NCI-H2227 (cell line): ENCODE measurements around the gene ATP10D.

Source experiments
- DNase-seq: peaks from one replicate; lab custom pipeline; 2025; ENCODE audit not compliant: unreplicated experiment; lab: John Stamatoyannopoulos, UW

ATP10D gene

DNA sequence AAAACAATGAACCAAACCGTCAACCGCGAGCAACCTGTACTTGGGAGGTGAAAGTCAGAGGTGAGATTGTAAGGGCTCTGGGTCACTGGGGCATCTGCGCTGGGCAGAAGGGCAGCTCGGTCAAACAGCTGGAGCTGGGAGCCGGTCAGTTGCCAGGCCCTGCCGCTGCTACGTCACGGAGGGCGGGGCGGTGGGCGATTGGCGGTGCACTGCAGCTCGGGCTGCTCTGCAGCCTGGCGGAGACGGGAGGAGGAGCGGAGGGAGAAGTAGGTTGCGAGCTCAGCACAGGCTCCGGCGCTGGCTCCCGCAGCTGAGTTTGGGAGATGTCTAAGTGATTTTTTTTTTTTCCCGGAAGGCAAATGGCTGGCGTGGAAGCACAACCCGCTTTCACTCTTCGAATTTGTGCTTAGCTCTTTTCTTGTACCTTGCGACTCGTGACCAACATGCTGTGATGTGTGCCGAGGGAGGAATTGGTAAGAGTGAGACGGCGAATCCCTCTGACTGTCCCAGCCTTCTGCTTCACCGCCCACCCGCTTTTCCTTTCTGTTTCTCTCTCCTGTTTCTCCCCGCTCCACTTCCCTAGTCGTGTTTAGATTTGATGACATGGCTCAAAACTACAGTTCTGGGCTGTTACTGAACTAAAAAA lies at the start of gene ATP10D:
Gene ATP10D (plus strand): TSS at position 229 of the 646 bp plus-strand sequence. CDS start 27,266 bp downstream, outside the sequence.
- peak; percentile 83 for DNase-seq

DNA sequence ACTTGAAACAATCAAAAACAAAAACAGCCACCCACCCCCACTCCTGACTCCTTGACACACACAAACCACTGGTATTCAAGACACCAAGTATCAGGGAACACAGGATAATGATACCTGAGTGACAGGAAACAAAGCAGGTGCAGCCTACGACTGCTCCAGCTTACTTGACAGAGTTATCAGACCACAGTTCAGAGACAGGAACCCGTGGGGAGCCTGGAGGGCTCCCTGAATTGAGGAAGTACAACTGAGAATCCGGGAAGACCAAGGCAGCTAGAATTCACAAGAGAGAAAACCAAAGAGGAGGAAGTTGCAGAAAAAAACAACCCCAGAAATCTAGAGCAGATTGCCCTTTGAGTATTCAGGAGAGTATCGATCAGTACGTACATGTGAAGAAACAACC lies 42.1 kb upstream of the ATP10D start:
- DNase-seq: no peak

DNA sequence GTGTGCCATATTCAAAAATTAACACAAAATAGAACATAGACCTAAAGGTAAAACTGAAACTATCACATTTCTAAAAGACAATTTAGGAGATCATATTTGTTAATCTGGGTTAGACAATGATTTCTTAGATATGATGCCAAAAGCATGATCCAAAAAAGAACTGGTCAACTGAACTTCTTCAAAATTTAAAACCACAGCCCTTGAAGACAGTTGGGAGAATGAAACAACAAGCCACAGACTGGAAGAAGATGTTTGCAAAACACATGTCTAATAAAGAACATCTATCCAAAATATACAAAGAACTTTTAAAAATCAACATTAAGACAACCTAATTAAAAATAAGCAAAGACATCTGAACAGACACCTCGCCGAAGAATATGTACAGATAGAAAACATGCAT lies 41.0 kb upstream of the ATP10D start:
- no peak for DNase-seq

- no peak for DNase-seq
These were observed 33.4 kb upstream of the ATP10D start for GRCh38 chr4:47451657-47452056.

- DNase-seq: no peak
These were observed 22.3 kb upstream of the ATP10D start for GRCh38 chr4:47462799-47463234.

DNA sequence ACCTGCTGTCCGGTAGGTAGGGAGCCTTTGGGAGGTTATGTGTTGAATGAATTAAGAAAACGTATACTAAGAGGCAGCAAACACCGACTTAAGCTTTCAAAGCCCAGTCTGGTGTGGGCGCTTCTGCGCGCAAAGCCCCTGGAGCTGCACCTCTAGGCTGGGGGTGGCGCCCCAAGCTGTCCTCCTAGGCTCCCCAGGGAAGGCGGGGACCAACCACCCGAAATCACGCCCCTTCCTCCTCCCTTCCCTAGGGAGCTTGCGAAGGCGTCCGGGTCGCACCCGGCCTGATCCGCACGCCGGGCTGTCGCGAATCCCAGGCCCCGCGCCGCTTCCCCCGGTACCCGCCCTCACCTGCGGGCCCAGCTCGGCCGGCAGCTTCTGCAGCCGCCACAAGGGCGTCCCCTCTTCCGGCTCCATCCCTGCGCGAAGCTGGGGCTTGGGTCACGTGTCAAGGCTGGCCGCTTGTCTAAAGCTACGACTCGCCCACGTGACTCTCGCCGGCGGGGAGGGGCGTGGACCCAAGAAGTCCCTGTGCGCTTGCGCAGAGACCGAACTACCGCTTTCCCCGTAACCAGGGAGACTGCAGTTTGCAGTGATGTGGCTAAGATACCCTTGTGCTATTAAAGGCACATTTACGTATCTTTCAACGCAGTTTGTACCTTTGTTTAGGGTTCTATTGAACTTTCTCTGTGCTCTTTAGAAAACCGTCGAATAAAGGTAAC lies 21.7 kb upstream of the ATP10D start, which contains the start of gene COMMD8:
Gene COMMD8 (minus strand): TSS at position 468 of the 722 bp plus-strand sequence. CDS start 51 bp downstream, at position 417.
- peak; percentile 96 for DNase-seq

DNA sequence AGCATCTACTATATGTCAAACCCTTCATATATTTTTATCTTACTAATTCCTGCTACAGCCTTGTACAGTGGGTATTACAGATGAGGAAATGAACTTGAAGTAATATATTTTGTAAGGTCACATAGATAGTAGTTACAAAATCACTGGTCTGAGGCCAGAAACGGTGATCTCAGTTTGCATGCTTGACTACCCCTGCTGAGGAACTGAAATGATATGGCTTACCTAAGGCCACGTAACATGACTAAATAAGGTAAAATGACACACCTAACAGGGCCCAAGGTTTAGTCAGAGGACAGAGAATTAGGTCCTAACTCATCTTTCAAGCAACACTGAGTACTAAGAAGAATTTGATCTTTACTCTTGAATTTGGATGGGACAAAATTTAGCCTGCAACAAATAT lies 20.1 kb upstream of the ATP10D start:
- no peak for DNase-seq

DNA sequence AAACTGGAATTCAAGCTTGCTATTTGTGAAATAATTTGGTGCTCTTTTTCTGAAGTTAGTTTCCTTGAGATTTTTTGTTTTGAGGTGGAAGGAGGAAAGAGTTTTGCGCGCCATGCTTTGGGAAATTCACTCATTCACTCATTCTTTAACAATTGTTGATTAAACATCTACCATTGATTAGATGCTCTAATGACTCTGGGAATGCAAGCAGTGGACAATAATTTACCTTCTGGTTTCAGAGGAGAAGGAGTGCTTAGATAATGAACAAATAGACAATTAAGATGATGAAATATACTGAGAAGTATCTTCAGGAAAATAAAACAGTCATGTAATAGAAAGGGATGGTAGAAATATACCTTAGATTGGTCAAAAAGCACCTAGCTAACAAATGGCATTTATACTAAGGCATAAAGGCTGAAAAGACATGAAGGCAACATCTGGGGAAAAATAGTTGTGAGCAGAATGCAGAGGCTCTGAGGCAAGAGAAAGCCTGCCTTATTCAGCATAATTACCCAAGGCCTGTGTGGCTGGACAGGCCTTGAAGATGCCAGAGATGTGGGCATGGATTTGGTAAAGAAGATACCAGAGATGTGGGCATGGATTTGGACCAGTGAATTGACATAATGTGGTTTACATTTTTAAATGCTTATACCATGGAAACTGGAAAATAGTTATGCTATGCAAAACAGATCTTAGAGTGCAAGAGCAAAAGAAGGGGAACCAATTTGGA lies 18.9 kb upstream of the ATP10D start:
- DNase-seq: no peak

- DNase-seq: no peak
These were observed 16.2 kb upstream of the ATP10D start for GRCh38 chr4:47468706-47469365.

DNA sequence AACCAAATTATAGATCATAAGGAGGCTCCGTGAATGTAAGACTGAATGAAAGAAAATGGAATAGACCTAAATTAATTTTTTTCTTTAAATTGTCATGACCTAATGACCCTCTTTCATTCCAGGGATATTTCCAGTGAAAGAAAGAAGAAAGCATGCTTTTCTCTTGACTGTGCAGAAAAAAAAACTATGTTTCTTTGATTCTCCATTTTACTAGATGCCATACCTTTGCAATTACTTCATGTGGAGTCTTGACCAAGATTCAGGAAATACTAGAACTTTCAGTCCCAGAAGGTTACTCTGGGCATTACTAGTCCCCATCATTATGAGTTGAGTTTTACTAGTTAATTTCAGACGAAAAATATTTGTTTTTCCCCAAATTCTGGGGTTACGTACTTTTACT lies 15.1 kb upstream of the ATP10D start:
- no peak for DNase-seq

DNA sequence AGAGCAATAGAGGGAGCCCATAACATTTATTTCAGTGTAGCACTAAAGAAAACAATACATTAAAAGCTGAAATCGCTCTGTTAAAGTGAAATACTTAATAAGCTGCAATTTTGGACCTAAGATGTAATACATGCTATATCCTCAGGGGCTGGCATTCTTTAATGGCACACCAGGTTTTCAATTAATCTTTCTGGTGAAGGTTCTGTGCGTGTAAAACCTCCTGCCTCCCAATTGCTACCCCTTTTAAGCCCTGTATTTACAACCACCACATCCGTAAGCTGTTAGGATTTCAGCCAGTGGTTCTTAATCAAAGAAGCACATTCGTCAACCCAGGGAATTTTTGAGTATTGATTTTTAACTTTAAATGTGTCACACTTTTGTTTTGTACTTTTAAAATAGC lies 14.0 kb upstream of the ATP10D start:
- no peak for DNase-seq

- no peak for DNase-seq
These were observed 13.5 kb upstream of the ATP10D start for GRCh38 chr4:47471591-47471990.

DNA sequence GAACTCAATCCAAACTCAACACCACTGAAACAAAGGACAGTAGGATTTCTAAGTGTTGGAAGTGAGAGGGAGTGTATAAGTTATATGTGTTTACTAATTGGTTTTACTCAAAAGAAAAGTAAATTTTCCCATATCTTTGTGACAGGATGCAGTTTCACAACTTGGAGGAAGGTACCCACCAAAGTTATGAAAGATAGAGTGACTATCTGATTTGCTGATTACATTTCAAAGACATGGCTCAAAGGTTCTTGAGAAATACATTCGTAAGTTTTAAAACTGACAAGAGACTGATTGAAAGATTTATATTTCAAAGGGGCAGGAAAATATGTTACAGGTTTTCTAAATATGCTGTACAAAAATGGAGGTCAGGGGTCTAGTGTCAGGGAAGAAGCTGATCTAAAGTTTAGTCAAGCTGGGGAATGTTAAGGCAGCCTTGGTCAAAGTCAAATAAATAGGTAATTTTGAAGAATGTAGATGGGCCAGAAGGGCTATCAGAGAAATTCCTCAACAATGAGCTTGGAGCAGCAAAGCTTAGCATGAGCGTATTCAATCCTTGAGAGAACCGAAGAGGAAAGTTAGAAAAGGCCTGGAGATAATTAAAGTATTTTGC lies 11.8 kb upstream of the ATP10D start:
- DNase-seq: no peak

DNA sequence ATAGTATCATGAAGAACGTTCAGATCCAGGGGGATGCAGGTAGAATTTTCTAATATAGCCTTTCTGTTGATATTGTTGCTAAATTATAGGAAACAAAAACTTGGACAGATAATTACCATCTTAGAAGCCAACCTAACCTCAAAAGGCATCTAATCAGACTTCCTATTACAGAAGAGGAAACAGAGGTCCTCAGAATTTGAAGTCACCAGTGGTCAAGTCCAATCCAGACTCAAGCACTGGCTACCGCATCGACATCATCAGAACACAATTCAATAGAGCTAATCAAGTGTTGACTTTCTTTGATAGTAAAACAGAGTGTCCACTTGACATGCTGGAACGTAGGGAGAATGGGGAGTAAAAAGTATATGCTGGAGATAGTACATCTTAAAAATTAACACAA lies 10.3 kb upstream of the ATP10D start:
- DNase-seq: no peak

DNA sequence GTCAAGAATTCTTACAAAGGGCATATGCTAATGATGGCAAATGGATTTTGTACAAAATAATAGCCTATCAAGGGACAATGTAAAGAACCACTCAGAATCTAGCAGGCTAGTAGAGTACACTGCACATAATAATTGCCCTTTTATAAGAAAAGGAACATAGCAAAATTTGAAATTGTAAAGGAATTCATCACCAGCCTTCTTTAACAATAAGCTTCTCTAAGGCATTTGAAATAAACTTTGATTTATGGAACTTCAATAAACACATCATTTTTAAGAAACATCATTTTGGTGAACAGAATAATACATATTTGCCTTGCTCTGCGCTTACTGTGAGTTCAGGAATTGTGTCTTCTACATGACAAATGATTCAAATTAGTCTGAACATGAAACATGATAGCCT lies 9.7 kb upstream of the ATP10D start:
- no peak for DNase-seq

- DNase-seq: no peak
These were observed 6.3 kb upstream of the ATP10D start for GRCh38 chr4:47478804-47479203.

GRCh38 chr4:47482326-47482725 lies 2.7 kb upstream of the ATP10D start:
- no peak for DNase-seq

DNA sequence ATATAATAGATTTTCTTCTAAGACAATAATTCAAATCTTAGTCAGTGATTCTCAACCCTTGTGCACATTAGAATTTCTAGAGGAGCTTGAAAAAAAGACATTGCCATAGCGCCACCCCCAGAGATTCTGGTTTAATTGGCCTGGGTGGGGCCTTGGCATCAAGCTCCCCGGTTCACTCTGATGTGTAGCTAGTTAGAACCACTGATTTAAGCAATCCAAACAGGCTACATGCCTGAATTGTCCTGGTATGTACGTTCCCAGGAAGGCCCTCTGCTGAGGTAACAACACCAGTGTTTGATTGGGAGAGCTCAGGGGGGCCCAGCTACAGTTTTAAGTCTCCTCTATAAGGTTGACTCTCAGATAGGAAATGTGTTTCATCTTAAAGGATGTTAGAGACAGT lies 1.3 kb upstream of the ATP10D start:
- DNase-seq: no peak

GRCh38 chr4:47484168-47484567 lies 907 bp upstream of the ATP10D start:
- no peak for DNase-seq

DNA sequence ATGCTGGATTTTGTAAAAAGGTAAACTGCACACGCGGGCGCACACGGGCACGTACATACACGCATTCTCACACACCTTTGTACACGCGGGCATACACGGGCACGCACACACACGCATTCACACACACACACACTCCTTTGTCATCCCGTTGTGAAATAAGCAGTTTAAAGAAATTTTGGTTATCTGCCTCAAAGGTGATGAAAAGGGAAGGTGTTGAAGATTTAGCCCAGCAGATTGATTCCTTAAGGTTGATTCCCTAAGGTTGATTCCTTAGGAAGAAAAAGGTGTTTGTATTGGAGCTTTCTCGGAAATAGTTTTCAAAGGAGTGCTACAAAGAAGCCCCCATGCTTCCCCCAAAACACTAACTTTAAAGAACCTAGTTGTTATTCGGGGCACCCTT lies 693 bp downstream of the ATP10D start:
- DNase-seq: no peak

GRCh38 chr4:47486231-47486673 lies 1.2 kb downstream of the ATP10D start:
- DNase-seq: no peak
